Ectodermal cell (in vitro differentiated cells): ENCODE data around the gene CLDND1.

Experiments used
- H3K27ac ChIP-seq: 2 replicates; pipeline ENCODE4 v1.7.0; 2013; ENCODE audit warnings: mild to moderate bottlenecking, low read depth, low read length; ENCODE audit not compliant: insufficient read depth, poor library complexity, severe bottlenecking
- H3K27me3 ChIP-seq: 2 replicates; pipeline ENCODE4 v1.7.0; 2013; ENCODE audit warnings: mild to moderate bottlenecking, low read length; ENCODE audit not compliant: insufficient read depth, control insufficient read depth, poor library complexity, severe bottlenecking
- H3K36me3 ChIP-seq: one replicate; pipeline ENCODE4 v1.7.0; 2013; ENCODE audit warnings: low read length; ENCODE audit not compliant: control insufficient read depth, insufficient read depth
- H3K4me1 ChIP-seq: one replicate; pipeline ENCODE4 v1.7.0; 2013; ENCODE audit warnings: low read length; ENCODE audit not compliant: control insufficient read depth, insufficient read depth
- H3K4me3 ChIP-seq: 2 replicates; pipeline ENCODE4 v1.7.0; 2013; ENCODE audit warnings: low read depth, low read length, control low read depth; ENCODE audit not compliant: insufficient read depth
- H3K9me3 ChIP-seq: 2 replicates; pipeline ENCODE4 v1.7.0; 2013; ENCODE audit warnings: mild to moderate bottlenecking, low read length, moderate library complexity; ENCODE audit not compliant: control insufficient read depth
- WGBS, 2 experiments: methylation state at CpG; one replicate each; pipeline ENCODE4 v1.1.7; 2013; ENCODE audit warnings: missing lambda C conversion rate in 2 of 2; 5-methylcytosine and 5-hydroxymethylcytosine counted together

Gene CLDND1

GRCh38 chr3:98518816-98519215, 3.9 kb downstream of the CLDND1 start:
- no peaks in the 10 kb centered on the region for H3K27me3 ChIP-seq
- peaks cover 16% of the 10 kb centered on the region for H3K36me3 ChIP-seq
- H3K9me3 ChIP-seq, result no peaks in the 10 kb centered on the region
- H3K4me3 ChIP-seq, result no peak overlapping the region
- peaks cover 4% of the 10 kb centered on the region for H3K4me1 ChIP-seq
- no peak overlapping the region for H3K27ac ChIP-seq
- WGBS, 2 experiments, result 96 to 98% methylated on average over 2 of the region's 2 CpGs

GRCh38 chr3:98514948-98515347, 7.8 kb downstream of the CLDND1 start:
- WGBS, 2 experiments, result 100% methylated on average over 1 of the region's 1 CpG; no CpG with 5 or more reads in 1 of the 2 experiments
- H3K36me3 ChIP-seq, result peaks cover 12% of the 10 kb centered on the region
- no peaks in the 10 kb centered on the region for H3K9me3 ChIP-seq

GRCh38 chr3:98513736-98514135, 9.0 kb downstream of the CLDND1 start:
- no peaks in the 10 kb centered on the region for H3K27me3 ChIP-seq
- 89 to 99% methylated on average over 3 of the region's 3 CpGs for WGBS, 2 experiments

More at GRCh38 chr3:98514948-98515347, 7.8 kb downstream of the CLDND1 start:
- Histone ChIP-seq H3K4me3 (no peak overlapping the region), H3K27me3 (no peaks in the 10 kb centered on the region), H3K4me1 (no peaks in the 10 kb centered on the region), H3K27ac (no peak overlapping the region)

GRCh38 chr3:98513091-98513511, 9.6 kb downstream of the CLDND1 start:
- no peaks in the 10 kb centered on the region for H3K27me3 ChIP-seq
- H3K4me3 ChIP-seq, result no peak overlapping the region
- no peaks in the 10 kb centered on the region for H3K9me3 ChIP-seq
- peaks cover 6% of the 10 kb centered on the region for H3K36me3 ChIP-seq
- no peak overlapping the region for H3K27ac ChIP-seq
- no peaks in the 10 kb centered on the region for H3K4me1 ChIP-seq
- 89 to 91% methylated on average over 4 of the region's 4 CpGs for WGBS, 2 experiments

More at GRCh38 chr3:98513736-98514135, 9.0 kb downstream of the CLDND1 start:
- H3K4me3 ChIP-seq, result no peak overlapping the region
- no peak overlapping the region for H3K27ac ChIP-seq
- no peaks in the 10 kb centered on the region for H3K9me3 ChIP-seq
- peaks cover 6% of the 10 kb centered on the region for H3K36me3 ChIP-seq
- no peaks in the 10 kb centered on the region for H3K4me1 ChIP-seq

- WGBS, 2 experiments, result 86 to 92% methylated on average over 3 to 4 of the region's 4 CpGs
- H3K36me3 ChIP-seq, result peaks cover 6% of the 10 kb centered on the region
These were observed 10.1 kb downstream of the CLDND1 start for GRCh38 chr3:98512576-98512975.

GRCh38 chr3:98508582-98508981, 14.1 kb downstream of the CLDND1 start:
- H3K4me3 ChIP-seq, result no peak overlapping the region
- no peaks in the 10 kb centered on the region for H3K36me3 ChIP-seq
- H3K27me3 ChIP-seq, result no peaks in the 10 kb centered on the region
- no peaks in the 10 kb centered on the region for H3K4me1 ChIP-seq
- no peak overlapping the region for H3K27ac ChIP-seq
- 91 to 96% methylated on average over 2 of the region's 2 CpGs for WGBS, 2 experiments
- no peaks in the 10 kb centered on the region for H3K9me3 ChIP-seq

More at GRCh38 chr3:98512576-98512975, 10.1 kb downstream of the CLDND1 start:
- H3K27me3 ChIP-seq, result no peaks in the 10 kb centered on the region
- H3K4me1 ChIP-seq, result no peaks in the 10 kb centered on the region
- H3K9me3 ChIP-seq, result no peaks in the 10 kb centered on the region
- H3K4me3 ChIP-seq, result no peak overlapping the region
- H3K27ac ChIP-seq, result no peak overlapping the region

- no peaks in the 10 kb centered on the region for H3K27me3 ChIP-seq
- H3K36me3 ChIP-seq, result no peaks in the 10 kb centered on the region
- no peaks in the 10 kb centered on the region for H3K9me3 ChIP-seq
- H3K4me1 ChIP-seq, result no peaks in the 10 kb centered on the region
- 88 to 94% methylated on average over 4 of the region's 4 CpGs for WGBS, 2 experiments
- H3K4me3 ChIP-seq, result no peak overlapping the region
- no peak overlapping the region for H3K27ac ChIP-seq
These were observed 18.2 kb downstream of the CLDND1 start for GRCh38 chr3:98504539-98504938.

GRCh38 chr3:98501863-98502576, 20.7 kb downstream of the CLDND1 start:
- 94 to 97% methylated on average over 3 of the region's 5 CpGs for WGBS, 2 experiments
- H3K9me3 ChIP-seq, result no peaks in the 10 kb centered on the region
- H3K4me3 ChIP-seq, result no peak overlapping the region
- no peaks in the 10 kb centered on the region for H3K36me3 ChIP-seq
- no peaks in the 10 kb centered on the region for H3K4me1 ChIP-seq
- no peak overlapping the region for H3K27ac ChIP-seq
- H3K27me3 ChIP-seq, result no peaks in the 10 kb centered on the region

GRCh38 chr3:98501270-98501669, 21.4 kb downstream of the CLDND1 start:
- Histone ChIP-seq H3K4me3 (no peak overlapping the region), H3K36me3 (no peaks in the 10 kb centered on the region), H3K9me3 (no peaks in the 10 kb centered on the region), H3K27me3 (no peaks in the 10 kb centered on the region), H3K27ac (no peak overlapping the region), H3K4me1 (no peaks in the 10 kb centered on the region)
- WGBS, 2 experiments, result 95 to 98% methylated on average over 3 of the region's 4 CpGs

- Histone ChIP-seq H3K36me3 (no peaks in the 10 kb centered on the region), H3K9me3 (no peaks in the 10 kb centered on the region), H3K27ac (no peak overlapping the region), H3K4me1 (no peaks in the 10 kb centered on the region), H3K4me3 (no peak overlapping the region), H3K27me3 (no peaks in the 10 kb centered on the region)
- 92 to 98% methylated on average over 2 to 3 of the region's 4 CpGs for WGBS, 2 experiments
These were observed 22.7 kb downstream of the CLDND1 start for GRCh38 chr3:98500019-98500418.
